ENCODE results near the gene IDI2.

DNA sequence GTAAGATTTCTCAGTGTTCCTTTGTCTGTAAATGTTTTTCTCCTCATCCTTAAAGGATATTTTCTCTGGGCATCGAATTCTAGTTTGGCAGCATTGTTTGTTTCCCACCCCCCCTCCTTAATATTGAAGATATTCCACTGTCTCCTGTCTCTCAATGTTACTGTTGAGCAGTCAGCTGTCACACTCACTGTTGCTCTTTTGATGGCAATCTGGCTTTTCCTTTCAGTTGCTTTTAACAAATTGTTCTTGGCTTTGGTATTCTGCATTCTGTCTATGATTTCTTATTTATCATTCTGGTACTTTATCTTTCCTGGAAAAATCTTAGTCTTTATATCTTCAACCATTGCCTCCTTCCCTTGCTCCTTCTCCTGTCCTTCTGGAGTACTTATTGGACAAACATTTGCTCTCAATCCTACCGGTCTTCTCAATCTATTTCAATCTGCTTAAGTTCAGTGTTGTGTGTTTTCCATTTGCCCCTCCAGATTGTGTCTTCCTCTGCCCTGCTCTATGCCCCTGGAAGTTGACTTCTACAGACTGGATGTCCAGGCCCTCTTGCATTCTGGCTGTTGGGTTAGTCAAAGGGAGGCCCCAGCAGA lies 46.7 kb downstream of the IDI2 start:
- TF ChIP-seq, protein P1, sequence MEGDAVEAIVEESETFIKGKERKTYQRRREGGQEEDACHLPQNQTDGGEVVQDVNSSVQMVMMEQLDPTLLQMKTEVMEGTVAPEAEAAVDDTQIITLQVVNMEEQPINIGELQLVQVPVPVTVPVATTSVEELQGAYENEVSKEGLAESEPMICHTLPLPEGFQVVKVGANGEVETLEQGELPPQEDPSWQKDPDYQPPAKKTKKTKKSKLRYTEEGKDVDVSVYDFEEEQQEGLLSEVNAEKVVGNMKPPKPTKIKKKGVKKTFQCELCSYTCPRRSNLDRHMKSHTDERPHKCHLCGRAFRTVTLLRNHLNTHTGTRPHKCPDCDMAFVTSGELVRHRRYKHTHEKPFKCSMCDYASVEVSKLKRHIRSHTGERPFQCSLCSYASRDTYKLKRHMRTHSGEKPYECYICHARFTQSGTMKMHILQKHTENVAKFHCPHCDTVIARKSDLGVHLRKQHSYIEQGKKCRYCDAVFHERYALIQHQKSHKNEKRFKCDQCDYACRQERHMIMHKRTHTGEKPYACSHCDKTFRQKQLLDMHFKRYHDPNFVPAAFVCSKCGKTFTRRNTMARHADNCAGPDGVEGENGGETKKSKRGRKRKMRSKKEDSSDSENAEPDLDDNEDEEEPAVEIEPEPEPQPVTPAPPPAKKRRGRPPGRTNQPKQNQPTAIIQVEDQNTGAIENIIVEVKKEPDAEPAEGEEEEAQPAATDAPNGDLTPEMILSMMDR (conservative IDR thresholded peaks at IDR 0.05), result no peak
- no peak for TF ChIP-seq ZFX (IDR thresholded peaks at IDR 0.05)

Measured in C4-2B (cell line).